HEK293 (cell line): Measurements from ENCODE around the gene RNMT.

Source experiments
- CTCF ChIA-PET: fragments of 350-600 bp; formaldehyde crosslinking; extraction: SDS; loops from one replicate; lab custom pipeline; 2021; ENCODE audit warnings: antibody characterized with exemption; lab: Yijun Ruan, JAX
- POLR2A ChIA-PET: fragments of 300-600 bp; formaldehyde crosslinking; extraction: SDS; loops from one replicate; lab custom pipeline; 2020; ENCODE audit warnings: antibody characterized with exemption, inconsistent platforms; lab: Yijun Ruan, JAX
- H3K27ac ChIP-seq: fragments of 200-500 bp; sonication (Bioruptor generic); 2 replicates; pipeline ENCODE4 v1.5.1; 2014; ENCODE audit warnings: low read depth, low read length, control low read depth, inconsistent platforms; ENCODE audit errors: extremely low read depth
- H3K36me3 ChIP-seq, 2 experiments: fragments of 200-500 bp in 1 of 2; sonication (Bioruptor generic) in 1 of 2; 1 replicate in 1 of 2; 2 replicates in 1 of 2; pipeline ENCODE4 v1.5.1; 2014 to 2017; ENCODE audit warnings: inconsistent platforms in 2 of 2, low read length in 2 of 2; ENCODE audit not compliant: control insufficient read depth in 2 of 2, insufficient read depth in 1 of 2
- H3K4me1 ChIP-seq: fragments of 200-500 bp; sonication (Bioruptor generic); 2 replicates; pipeline ENCODE4 v1.5.1; 2014; ENCODE audit warnings: mild to moderate bottlenecking, low read length, inconsistent platforms; ENCODE audit not compliant: control insufficient read depth, insufficient read depth
- H3K4me3 ChIP-seq: 2 replicates; pipeline ENCODE4 v1.5.1; 2011; ENCODE audit warnings: low read depth, mild to moderate bottlenecking, control low read depth, low read length, moderate library complexity
- H3K9me3 ChIP-seq: fragments of 200-500 bp; sonication (Bioruptor generic); 2 replicates; pipeline ENCODE4 v1.5.1; 2014; ENCODE audit warnings: low read depth, low read length, inconsistent platforms; ENCODE audit not compliant: control insufficient read depth, insufficient read depth
- KLF8 ChIP-seq: fragments of 450-650 bp; formaldehyde crosslinking; IDR thresholded peaks from 2 replicates; pipeline ENCODE4 v1.5.1; 2016; ENCODE audit warnings: missing biosample characterization, missing genetic modification characterization
- KLF9 ChIP-seq: fragments of 450-650 bp; formaldehyde crosslinking; IDR thresholded peaks from 2 replicates; pipeline ENCODE4 v1.5.1; 2016; ENCODE audit warnings: missing biosample characterization, missing genetic modification characterization, low read depth
- OSR2 ChIP-seq: fragments of 450-650 bp; formaldehyde crosslinking; IDR thresholded peaks from 2 replicates; pipeline ENCODE4 v1.5.1; 2016; ENCODE audit warnings: missing biosample characterization, missing genetic modification characterization
- SP2 ChIP-seq: fragments of 450-650 bp; formaldehyde crosslinking; IDR thresholded peaks from 2 replicates; pipeline ENCODE4 v1.5.1; 2016; ENCODE audit warnings: missing biosample characterization, missing genetic modification characterization
- ZBTB7A ChIP-seq: fragments of 450-650 bp; formaldehyde crosslinking; IDR thresholded peaks from 2 replicates; pipeline ENCODE4 v1.5.1; 2016; ENCODE audit warnings: low read depth, missing biosample characterization, missing genetic modification characterization
- ZEB2 ChIP-seq: fragments of 450-650 bp; formaldehyde crosslinking; IDR thresholded peaks from 2 replicates; pipeline ENCODE4 v1.5.1; 2016; ENCODE audit warnings: missing biosample characterization, missing genetic modification characterization
- ZFP3 ChIP-seq: fragments of 450-650 bp; formaldehyde crosslinking; IDR thresholded peaks from 2 replicates; pipeline ENCODE4 v1.5.1; 2016; ENCODE audit warnings: low read depth, missing biosample characterization, missing genetic modification characterization
- ZNF148 ChIP-seq: fragments of 450-650 bp; formaldehyde crosslinking; IDR thresholded peaks from 2 replicates; pipeline ENCODE4 v1.5.0; 2017; ENCODE audit warnings: missing biosample characterization, missing genetic modification characterization, borderline replicate concordance
- ZNF175 ChIP-seq: fragments of 450-650 bp; formaldehyde crosslinking; IDR thresholded peaks from 2 replicates; pipeline ENCODE4 v1.5.1; 2016; ENCODE audit warnings: missing biosample characterization, missing genetic modification characterization
- ZNF202 ChIP-seq: fragments of 450-650 bp; formaldehyde crosslinking; IDR thresholded peaks from 2 replicates; pipeline ENCODE4 v1.5.1; 2016; ENCODE audit warnings: missing biosample characterization, missing genetic modification characterization, borderline replicate concordance
- ZNF248 ChIP-seq: fragments of 450-650 bp; formaldehyde crosslinking; IDR thresholded peaks from 2 replicates; pipeline ENCODE4 v1.5.1; 2017; ENCODE audit warnings: missing biosample characterization, missing genetic modification characterization
- ZNF311 ChIP-seq: fragments of 450-650 bp; formaldehyde crosslinking; IDR thresholded peaks from 2 replicates; pipeline ENCODE4 v1.5.1; 2017; ENCODE audit warnings: missing biosample characterization, missing genetic modification characterization, borderline replicate concordance
- ZNF391 ChIP-seq: fragments of 450-650 bp; formaldehyde crosslinking; IDR thresholded peaks from 2 replicates; pipeline ENCODE4 v1.5.1; 2016; ENCODE audit warnings: low read depth, missing biosample characterization, missing genetic modification characterization, borderline replicate concordance
- ZNF449 ChIP-seq: fragments of 450-650 bp; formaldehyde crosslinking; IDR thresholded peaks from 2 replicates; pipeline ENCODE4 v1.5.1; 2017; ENCODE audit warnings: missing biosample characterization, mild to moderate bottlenecking, missing genetic modification characterization, moderate library complexity
- ZNF48 ChIP-seq: fragments of 450-650 bp; formaldehyde crosslinking; IDR thresholded peaks from 2 replicates; pipeline ENCODE4 v1.5.1; 2016; ENCODE audit warnings: missing biosample characterization, missing genetic modification characterization
- ZNF549 ChIP-seq: fragments of 450-650 bp; IDR thresholded peaks from 2 replicates; pipeline ENCODE4 v1.5.1; 2018; ENCODE audit warnings: missing biosample characterization, missing genetic modification characterization, mild to moderate bottlenecking, inconsistent platforms, moderate library complexity
- ZNF555 ChIP-seq: fragments of 450-650 bp; formaldehyde crosslinking; conservative IDR thresholded peaks from 2 replicates; pipeline ENCODE4 v1.5.1; 2017; ENCODE audit warnings: missing biosample characterization, mild to moderate bottlenecking, missing genetic modification characterization, inconsistent platforms
- ZNF561 ChIP-seq: fragments of 450-650 bp; IDR thresholded peaks from 2 replicates; pipeline ENCODE4 v1.5.1; 2018; ENCODE audit warnings: missing biosample characterization, missing genetic modification characterization, borderline replicate concordance
- ZNF610 ChIP-seq: fragments of 450-650 bp; formaldehyde crosslinking; IDR thresholded peaks from 2 replicates; pipeline ENCODE4 v1.5.1; 2016; ENCODE audit warnings: missing biosample characterization, missing genetic modification characterization, borderline replicate concordance
- ZNF707 ChIP-seq: fragments of 450-650 bp; formaldehyde crosslinking; IDR thresholded peaks from 2 replicates; pipeline ENCODE4 v1.5.1; 2016; ENCODE audit warnings: missing biosample characterization, missing genetic modification characterization
- ZNF785 ChIP-seq: fragments of 450-650 bp; formaldehyde crosslinking; IDR thresholded peaks from 2 replicates; pipeline ENCODE4 v1.5.1; 2016; ENCODE audit warnings: missing biosample characterization, missing genetic modification characterization
- ZNF792 ChIP-seq: fragments of 450-650 bp; formaldehyde crosslinking; IDR thresholded peaks from 2 replicates; pipeline ENCODE4 v1.5.1; 2016; ENCODE audit warnings: missing biosample characterization, missing genetic modification characterization
- ZSCAN30 ChIP-seq: fragments of 450-650 bp; IDR thresholded peaks from 2 replicates; pipeline ENCODE4 v1.5.1; 2018; ENCODE audit warnings: missing biosample characterization, mild to moderate bottlenecking, missing genetic modification characterization, moderate library complexity
- TF ChIP-seq, protein P1 (sequence below): fragments of 450-650 bp; formaldehyde crosslinking; IDR thresholded peaks from 2 replicates; pipeline ENCODE4 v1.5.1; 2016; ENCODE audit warnings: missing biosample characterization, missing genetic modification characterization, borderline replicate concordance
- TF ChIP-seq, protein P2 (sequence below): fragments of 450-650 bp; formaldehyde crosslinking; IDR thresholded peaks from 2 replicates; pipeline ENCODE4 v1.5.1; 2016; ENCODE audit warnings: missing biosample characterization, missing genetic modification characterization, low read depth
- TF ChIP-seq, protein P3 (sequence below): fragments of 450-650 bp; formaldehyde crosslinking; IDR thresholded peaks from 2 replicates; pipeline ENCODE4 v1.5.1; 2016; ENCODE audit warnings: missing biosample characterization, missing genetic modification characterization

RNMT gene

DNA sequence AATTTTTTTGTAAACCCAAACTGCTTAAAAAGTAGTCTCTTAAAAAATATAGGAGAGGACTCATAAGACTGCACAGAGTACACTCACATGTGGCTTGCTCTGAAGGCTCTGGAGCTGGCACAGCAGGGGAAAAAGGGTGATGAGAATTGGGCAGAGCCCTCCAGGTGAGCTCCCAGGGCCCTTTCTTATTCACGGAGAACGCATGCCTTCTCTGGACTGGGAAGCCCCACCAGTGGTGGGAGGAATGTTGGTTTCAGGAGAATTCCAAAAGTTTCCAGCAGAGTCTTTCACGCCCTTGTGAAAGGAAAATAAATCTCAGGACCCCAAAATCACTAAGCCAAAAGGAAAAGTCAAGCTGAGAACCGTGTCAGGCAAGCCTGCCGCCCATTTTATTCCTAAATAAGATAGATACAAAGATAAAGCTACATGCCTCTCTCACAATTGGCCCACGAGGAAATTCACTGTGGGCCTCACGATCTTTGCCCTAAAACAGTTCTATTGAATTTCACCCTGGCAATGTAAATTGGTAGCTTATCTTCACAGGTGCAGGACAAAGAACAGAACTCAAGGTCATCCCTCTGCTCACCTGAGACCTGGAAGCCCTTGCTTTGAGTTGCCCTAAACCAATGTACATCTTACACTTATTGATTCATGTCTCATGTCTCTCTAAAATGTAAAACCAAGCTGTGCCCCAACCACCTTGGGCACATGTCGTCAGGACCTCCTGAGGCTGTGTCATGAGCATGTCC is 82.0 kb downstream of the RNMT start:
- CTCF ChIA-PET, result interaction anchor here (1.2 to 9.9 kb wide), 2 partner anchors 15 to 278 kb away, joined by 3 to 187 read pairs; partner anchors contain the start of gene MC5R

GRCh38 chr18:13809043-13809430 is 82.6 kb downstream of the RNMT start:
- Histone ChIP-seq H3K4me1 (no peaks in the 10 kb centered on the region), H3K27ac (no peak overlapping the region), H3K4me3 (no peak overlapping the region), H3K9me3 (no peaks in the 10 kb centered on the region), H3K36me3 (no peaks in the 10 kb centered on the region)
- ChIA-PET POLR2A (no interaction called here), CTCF (interaction anchor here (1.2 to 9.9 kb wide), 3 partner anchors 9 to 277 kb away, joined by 3 to 187 read pairs (median 3); partner anchors contain the start of gene MC5R)
- TF ChIP-seq ZSCAN30 (tag by site-specific recombination) (no peak), ZNF148 (tag by site-specific recombination) (no peak), ZNF792 (no peak), ZNF610 (tag by site-specific recombination) (no peak), ZNF175 (tag by site-specific recombination) (no peak), ZNF449 (no peak), ZNF555 (tag by site-specific recombination) (no peak), ZNF311 (tag by site-specific recombination) (no peak), KLF9 (no peak)
- TF ChIP-seq, protein P1, sequence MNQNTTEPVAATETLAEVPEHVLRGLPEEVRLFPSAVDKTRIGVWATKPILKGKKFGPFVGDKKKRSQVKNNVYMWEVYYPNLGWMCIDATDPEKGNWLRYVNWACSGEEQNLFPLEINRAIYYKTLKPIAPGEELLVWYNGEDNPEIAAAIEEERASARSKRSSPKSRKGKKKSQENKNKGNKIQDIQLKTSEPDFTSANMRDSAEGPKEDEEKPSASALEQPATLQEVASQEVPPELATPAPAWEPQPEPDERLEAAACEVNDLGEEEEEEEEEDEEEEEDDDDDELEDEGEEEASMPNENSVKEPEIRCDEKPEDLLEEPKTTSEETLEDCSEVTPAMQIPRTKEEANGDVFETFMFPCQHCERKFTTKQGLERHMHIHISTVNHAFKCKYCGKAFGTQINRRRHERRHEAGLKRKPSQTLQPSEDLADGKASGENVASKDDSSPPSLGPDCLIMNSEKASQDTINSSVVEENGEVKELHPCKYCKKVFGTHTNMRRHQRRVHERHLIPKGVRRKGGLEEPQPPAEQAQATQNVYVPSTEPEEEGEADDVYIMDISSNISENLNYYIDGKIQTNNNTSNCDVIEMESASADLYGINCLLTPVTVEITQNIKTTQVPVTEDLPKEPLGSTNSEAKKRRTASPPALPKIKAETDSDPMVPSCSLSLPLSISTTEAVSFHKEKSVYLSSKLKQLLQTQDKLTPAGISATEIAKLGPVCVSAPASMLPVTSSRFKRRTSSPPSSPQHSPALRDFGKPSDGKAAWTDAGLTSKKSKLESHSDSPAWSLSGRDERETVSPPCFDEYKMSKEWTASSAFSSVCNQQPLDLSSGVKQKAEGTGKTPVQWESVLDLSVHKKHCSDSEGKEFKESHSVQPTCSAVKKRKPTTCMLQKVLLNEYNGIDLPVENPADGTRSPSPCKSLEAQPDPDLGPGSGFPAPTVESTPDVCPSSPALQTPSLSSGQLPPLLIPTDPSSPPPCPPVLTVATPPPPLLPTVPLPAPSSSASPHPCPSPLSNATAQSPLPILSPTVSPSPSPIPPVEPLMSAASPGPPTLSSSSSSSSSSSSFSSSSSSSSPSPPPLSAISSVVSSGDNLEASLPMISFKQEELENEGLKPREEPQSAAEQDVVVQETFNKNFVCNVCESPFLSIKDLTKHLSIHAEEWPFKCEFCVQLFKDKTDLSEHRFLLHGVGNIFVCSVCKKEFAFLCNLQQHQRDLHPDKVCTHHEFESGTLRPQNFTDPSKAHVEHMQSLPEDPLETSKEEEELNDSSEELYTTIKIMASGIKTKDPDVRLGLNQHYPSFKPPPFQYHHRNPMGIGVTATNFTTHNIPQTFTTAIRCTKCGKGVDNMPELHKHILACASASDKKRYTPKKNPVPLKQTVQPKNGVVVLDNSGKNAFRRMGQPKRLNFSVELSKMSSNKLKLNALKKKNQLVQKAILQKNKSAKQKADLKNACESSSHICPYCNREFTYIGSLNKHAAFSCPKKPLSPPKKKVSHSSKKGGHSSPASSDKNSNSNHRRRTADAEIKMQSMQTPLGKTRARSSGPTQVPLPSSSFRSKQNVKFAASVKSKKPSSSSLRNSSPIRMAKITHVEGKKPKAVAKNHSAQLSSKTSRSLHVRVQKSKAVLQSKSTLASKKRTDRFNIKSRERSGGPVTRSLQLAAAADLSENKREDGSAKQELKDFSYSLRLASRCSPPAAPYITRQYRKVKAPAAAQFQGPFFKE (tag by site-specific recombination), result no peak

More for the DNA sequence above, 82.0 kb downstream of the RNMT start:
- POLR2A ChIA-PET, result no interaction called here
- no peak overlapping the region for H3K4me3 ChIP-seq
- H3K36me3 ChIP-seq, result no peaks in the 10 kb centered on the region
- TF ChIP-seq ZNF785 (tag by site-specific recombination), result no peak
- TF ChIP-seq ZNF610 (tag by site-specific recombination), result no peak
- TF ChIP-seq ZNF707 (tag by site-specific recombination), result no peak
- TF ChIP-seq, protein P2, sequence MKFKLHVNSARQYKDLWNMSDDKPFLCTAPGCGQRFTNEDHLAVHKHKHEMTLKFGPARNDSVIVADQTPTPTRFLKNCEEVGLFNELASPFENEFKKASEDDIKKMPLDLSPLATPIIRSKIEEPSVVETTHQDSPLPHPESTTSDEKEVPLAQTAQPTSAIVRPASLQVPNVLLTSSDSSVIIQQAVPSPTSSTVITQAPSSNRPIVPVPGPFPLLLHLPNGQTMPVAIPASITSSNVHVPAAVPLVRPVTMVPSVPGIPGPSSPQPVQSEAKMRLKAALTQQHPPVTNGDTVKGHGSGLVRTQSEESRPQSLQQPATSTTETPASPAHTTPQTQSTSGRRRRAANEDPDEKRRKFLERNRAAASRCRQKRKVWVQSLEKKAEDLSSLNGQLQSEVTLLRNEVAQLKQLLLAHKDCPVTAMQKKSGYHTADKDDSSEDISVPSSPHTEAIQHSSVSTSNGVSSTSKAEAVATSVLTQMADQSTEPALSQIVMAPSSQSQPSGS (tag by site-specific recombination), result no peak
- no peak for TF ChIP-seq ZNF248 (tag by site-specific recombination)
- TF ChIP-seq ZBTB7A, result no peak
- TF ChIP-seq, protein P3, sequence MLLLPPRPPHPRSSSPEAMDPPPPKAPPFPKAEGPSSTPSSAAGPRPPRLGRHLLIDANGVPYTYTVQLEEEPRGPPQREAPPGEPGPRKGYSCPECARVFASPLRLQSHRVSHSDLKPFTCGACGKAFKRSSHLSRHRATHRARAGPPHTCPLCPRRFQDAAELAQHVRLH, result no peak
- TF ChIP-seq ZEB2, result no peak
- no peak for TF ChIP-seq ZNF449
- TF ChIP-seq KLF8 (tag by site-specific recombination), result no peak
- no peak for TF ChIP-seq ZNF549
- no peak for TF ChIP-seq ZNF561
- no peak for TF ChIP-seq ZFP3
- TF ChIP-seq ZNF202 (tag by site-specific recombination), result no peak
- no peak for TF ChIP-seq ZNF48 (tag by site-specific recombination)
- TF ChIP-seq SP2, result no peak
- no peak for TF ChIP-seq OSR2 (tag by site-specific recombination)
- TF ChIP-seq ZNF391 (tag by site-specific recombination), result no peak
- H3K4me1 ChIP-seq, result no peaks in the 10 kb centered on the region
- no peak overlapping the region for H3K27ac ChIP-seq
- H3K9me3 ChIP-seq, result no peaks in the 10 kb centered on the region
